HPDE6-E6E7 (cell line): Measurements from ENCODE around the gene RNF34.

Experiments used
- DNase-seq: peaks from one replicate; pipeline ENCODE4 v3.0.0; 2011; ENCODE audit warnings: missing footprints; ENCODE audit errors: extremely low spot score

RNF34 gene

DNA sequence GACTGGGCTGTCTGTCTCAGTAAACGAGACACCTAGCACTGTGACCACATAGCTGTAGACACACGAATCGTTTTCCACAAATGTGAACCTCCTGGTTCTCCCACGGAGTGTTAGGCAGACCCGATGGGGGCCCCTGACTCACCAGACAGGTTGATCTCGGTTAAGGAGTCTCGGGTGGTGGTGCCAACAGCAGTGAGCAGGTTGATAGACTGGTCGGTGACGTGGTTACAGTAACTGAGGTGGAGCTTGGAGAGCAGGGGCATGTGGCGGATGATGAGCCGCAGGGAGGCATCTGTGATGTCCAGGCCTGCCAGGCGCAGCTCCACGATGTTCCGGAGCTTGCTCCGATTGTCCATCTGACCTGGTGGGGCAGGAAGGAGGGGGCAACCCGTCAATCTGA is 39.8 kb downstream of the RNF34 start:
- DNase-seq = no peak

- DNase-seq = no peak
Observed at GRCh38 chr12:121440768-121441167, 40.9 kb downstream of the RNF34 start.

GRCh38 chr12:121441555-121441954 is 41.6 kb downstream of the RNF34 start:
- no peak for DNase-seq

- DNase-seq = no peak
Observed at GRCh38 chr12:121442028-121442948, 42.4 kb downstream of the RNF34 start.

DNA sequence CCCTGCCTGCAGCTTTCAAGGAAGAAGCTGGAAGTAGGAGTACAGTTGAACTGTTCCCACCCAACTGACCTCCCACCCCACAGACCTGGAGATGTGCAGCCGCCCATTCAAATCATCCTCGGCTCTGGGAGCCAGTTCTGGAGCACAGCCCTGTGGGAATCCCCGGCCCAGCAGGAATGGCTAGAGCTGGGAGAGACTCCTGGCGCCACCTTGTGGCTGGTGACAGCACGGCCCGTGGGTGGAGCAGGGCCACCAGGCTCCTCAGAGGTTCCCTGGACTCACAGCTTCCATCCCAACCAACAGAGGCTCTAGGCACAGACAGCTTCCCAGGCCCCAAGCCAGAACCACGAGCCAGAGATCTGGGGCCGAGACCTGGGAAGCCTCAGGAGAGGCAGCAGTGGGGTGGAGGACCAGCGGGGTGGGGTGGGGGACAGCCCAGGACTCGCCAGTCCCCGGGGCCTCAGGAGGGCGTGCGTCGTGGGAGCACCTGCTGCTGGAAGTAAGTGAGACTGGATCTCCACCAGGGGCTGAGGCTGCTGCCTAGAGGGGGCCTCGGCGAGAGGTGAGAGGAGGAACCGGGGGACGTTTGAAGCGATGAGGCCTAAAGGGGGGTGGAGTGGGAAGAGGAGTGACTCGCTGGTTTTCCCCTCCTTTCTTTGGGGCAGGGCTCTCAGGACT is 43.4 kb downstream of the RNF34 start:
- peak; percentile 91 for DNase-seq

DNA sequence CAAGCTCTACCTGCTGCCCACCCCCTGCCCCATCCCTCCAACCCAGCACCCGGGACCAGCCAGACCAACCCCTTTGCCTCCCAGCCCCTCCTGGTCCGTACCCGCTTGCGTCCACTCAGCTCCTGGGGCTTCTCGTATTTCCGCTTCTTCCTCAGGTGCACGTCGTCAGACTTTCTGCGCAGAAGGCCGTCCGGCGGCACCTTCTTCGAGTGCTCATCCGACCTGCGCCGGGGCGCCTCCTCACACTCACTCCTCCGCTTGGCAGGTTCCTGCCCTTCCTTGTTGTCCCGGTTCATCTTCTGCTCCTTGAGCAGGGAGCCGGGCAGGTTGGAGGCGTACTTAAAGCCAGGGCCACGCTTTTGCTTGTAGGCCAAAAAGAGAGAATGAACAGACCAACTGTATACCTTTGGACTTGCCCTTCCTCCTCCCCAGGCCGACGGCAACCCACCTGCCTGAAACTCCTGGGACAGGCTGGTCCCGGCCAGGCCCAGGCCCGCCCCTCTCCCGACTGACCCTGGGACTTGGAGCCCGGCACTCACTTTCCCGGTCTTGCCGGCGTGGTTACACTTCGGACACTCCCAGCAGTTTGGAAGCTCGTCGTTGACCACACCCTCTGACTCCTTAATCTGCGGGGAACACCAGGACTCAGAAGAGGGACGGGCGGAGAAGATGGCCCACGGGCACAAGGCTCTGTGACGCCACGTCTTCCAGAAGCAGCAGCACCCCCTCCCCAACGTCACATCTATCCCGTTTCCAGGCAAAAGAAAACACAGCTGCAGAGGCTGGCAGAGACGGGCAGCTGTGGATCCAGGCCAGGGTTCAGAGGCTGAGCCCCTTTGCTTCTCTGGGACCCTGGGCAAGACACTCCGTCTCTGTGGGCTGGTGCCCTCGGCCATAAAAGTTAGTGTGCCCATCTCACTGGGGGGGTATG is 44.3 kb downstream of the RNF34 start:
- no peak for DNase-seq

- DNase-seq = no peak
Observed at GRCh38 chr12:121444842-121445202, 44.9 kb downstream of the RNF34 start.

DNA sequence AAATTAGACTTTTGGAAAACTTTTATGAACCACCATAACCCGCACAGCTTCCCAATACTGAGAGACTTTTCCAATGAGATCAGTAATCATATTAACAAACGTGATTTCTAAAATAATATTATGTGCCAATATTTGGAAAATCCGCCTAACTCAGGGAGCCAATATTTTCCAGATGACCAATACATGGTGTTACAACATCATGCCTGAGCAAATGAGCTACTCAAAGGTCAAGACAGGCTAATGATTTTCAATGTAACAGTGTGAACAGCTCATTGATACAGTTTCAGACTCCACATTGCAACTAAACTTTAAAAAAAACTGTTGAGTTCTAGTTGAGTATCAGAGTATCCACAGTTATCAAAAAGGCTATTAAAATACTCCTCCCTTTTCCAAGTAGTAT is 46.8 kb downstream of the RNF34 start:
- no peak for DNase-seq

DNA sequence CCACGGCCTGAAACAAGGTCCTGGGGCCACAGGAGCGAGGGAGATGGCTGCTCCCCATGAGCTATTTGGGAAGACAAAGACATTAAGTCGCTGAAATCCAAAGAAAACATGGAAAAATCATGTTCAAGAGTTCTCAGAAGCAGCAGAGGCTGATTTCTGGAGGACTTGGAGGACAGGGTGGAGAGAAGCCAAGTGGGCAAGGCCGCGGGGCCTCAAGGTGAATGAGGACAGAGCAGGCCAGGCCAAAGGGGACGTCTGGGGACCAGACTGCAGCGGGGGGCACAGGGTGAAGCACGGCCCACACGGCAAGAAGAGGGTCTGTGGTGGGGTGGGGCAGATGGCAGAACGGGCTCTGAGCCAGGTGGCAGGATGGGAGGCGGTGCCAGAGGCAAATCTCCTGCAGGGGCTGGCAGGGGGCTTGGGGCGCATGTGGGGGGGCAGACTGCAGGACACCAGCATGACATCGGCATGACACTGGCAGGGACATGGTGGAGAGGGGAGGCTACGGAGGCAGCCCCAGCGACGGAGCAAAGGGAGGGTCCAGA is 48.9 kb downstream of the RNF34 start:
- DNase-seq = no peak

GRCh38 chr12:121451961-121452339 is 52.0 kb downstream of the RNF34 start:
- DNase-seq = no peak

DNA sequence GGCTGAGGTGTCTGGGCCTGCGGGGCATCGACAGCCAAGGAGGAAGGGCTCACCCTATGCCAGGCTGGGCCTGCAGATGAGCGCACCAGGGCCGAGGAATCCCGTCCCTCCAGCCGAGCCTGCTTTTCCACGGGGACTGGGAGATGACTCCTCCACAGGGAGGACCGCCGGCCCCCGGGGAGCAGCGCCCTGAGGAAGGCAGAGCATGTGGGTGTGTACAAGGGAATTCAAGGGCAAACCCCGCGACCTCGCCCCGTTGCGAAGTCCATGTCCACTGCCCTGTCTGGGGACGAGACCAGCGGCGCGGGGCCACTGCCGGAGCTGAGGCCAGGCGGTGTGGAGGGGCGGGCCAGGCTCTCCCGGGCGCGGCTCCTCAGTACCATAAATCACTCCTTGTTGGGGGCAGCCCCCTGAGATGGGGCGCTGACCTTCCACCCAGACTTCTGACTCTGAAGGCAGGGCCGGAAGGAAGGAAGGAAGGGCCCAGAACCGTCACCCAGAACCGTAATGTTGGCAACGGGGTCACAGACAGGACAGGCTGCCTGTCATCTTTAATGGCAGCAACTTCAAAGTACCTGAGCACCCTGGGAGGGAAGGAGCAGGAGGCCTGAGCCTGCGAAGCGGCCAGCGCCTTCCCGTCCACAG is 52.5 kb downstream of the RNF34 start:
- DNase-seq = peak; percentile 80

DNA sequence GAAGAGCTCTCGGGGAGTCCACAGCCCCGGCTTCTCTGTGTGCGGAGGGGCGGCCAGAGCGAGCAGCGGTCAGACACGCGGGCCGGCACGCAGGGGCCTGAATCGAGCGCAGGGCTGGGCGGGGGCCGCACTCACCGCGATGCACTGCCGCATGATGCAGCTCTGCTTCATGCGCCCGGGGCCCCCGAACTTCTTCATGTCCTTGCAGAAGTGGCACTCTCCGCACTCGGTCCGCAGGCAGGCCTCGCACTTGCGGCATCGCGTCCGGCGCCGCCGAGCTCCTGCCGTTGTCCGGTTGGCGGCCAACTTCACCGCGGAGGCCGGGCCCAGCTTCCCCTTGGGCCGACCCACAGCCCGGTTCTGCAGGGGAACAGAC is 53.1 kb downstream of the RNF34 start:
- no peak for DNase-seq

DNA sequence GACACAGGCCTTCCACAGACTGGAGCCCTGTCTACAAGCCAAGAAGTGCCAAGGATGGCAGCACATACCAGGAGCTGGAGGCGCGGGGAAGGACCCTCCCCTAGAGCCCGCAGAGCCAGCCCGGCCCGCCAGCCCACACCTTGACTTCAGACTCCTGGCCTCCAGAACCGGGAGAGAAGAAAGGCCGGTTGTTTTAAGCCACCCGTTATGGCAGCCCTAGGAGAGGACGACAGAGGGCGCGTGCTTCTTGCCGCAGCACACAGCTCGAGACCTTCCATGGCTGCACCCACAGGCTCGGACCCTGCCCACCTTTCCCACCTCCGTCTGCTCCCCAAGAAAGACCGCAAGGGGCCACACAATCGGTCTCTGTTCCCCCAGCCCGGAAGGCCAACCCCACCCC is 53.7 kb downstream of the RNF34 start:
- no peak for DNase-seq

- DNase-seq = no peak
Observed at GRCh38 chr12:121454921-121455320, 55.0 kb downstream of the RNF34 start.

DNA sequence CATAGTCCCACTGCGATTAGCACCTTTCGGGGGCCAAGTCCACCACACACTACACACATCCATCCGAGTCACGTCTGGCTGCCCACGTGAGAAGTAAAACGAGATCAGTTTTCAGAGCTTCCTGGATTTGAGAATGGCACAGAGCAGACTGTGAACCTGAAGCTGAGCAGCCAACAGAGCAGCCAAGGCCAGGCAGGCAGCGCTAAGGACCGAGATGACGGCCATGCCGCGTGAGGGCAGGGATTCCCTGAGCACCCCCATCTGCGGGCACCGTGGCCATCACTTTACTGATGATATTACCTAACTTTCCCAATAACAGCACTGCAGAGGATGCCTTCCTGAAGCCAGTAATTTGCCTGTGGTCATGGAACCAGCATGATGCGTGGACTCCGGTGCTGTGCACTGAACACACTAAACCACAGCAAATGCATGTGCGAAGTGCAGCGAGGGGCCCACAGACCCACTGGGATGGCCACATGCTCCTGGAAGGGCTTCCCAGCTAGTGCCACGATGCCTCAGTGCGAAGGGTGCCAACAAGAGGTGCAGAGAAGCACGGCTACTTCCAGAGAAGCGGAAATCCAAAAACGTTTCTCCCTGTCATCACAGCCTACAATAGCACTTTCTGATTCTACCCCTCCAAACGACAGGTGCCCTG is 56.0 kb downstream of the RNF34 start:
- DNase-seq = no peak

DNA sequence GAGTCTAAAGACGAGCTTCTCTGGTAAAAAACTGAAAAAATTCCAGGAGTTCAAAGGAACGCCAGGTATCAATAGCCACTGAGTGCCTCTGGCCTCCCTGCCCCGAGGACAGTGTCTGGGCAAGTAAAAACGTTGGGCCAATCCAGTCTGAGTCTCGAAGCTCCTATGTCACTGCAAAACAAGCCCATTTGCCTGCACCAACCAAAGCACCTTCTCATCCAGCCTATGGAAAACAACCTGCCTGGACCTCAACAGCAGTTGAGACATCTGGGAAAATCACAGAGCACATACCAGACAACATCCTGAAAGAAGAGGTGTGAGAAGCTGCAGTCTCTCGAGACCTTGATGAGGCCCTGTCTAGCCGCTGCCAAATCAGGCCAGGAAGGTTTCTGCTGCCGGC is 56.6 kb downstream of the RNF34 start:
- no peak for DNase-seq

DNA sequence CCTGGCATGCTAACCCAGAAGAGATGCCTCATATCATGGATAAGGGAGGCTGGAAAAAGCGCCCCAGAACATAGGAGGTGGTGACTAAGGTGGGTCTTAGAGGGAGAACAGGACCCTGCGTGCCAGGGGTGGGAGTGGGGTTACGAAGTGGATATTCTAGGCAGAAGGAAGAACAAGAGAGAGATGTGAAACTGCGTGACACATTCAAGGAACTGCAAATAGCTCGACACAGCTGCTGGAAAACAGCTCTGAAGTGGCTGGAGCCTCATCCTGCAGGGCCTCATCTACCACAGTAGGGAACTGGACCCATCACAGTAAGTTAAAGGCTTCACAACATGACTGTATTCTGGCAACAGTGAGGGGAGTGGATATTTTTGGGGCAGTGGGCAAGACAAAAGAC is 61.1 kb downstream of the RNF34 start:
- DNase-seq = no peak

- no peak for DNase-seq
Observed at GRCh38 chr12:121464331-121464730, 64.4 kb downstream of the RNF34 start.

DNA sequence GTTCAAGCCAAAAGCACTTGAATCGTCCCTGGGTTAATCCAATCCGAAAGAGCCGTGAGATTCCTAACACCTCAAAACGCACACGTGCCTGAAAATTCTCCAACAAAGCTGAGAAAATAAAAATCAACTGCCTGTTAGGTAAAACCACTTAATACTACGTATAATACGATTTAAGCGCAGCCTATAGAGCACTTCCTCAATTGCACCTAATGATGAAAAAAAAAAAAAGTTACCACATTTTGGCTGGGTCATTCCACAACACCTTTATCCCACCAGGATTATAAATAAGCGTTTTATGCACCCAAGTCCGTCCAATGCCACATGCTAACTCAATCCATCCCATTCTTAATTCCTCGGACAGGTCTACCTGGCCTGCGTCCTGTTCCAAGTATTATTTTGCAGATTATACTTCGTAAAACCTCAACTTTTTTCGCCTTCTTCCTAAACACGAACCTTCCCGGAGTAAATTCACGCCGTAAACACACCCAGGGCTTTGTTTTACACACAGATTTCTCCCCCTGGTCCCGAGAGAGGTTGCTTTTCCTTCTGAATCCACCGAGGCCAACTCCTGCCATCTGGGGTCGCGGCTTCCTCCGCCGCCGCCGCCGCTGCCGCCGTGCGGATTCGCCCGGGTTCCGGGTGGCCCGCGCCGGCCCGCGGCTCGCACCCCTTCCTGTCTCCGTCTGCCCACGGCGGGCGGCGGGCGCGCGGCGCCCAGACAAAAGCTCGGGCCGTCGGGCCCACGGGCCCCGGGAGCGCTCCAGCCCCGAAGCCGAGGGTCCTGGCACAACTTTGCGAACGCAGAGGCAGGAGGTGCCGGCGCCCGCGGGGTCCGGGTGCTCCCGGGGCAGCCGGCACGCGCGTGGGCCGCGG is 66.2 kb downstream of the RNF34 start:
- DNase-seq = peak; percentile 20
